Fibroblast of lung (primary cell): ENCODE measurements around the gene SNX8. TPM values are rescaled to one million over a fixed set of nuclear protein-coding genes. Genes with fewer than 3 reads are reported as not detected.

Experiments
- DNase-seq, 2 donors: peaks; one replicate each; pipeline versions ENCODE4 v3.0.0 to v3.0.0-alpha.2; 2010; ENCODE audit warnings: low read depth in 2 of 2
- H2AFZ ChIP-seq: 2 replicates; pipeline ENCODE4 v1.5.1; 2012; ENCODE audit warnings: low read length, control low read depth, inconsistent platforms
- H3K27ac ChIP-seq: 2 replicates; pipeline ENCODE4 v1.5.1; 2011; ENCODE audit warnings: low read length, control low read depth; ENCODE audit not compliant: insufficient read depth
- H3K27me3 ChIP-seq: 2 replicates; pipeline ENCODE4 v1.5.1; 2011; ENCODE audit warnings: mild to moderate bottlenecking, low read length; ENCODE audit not compliant: control insufficient read depth, insufficient read depth
- H3K36me3 ChIP-seq: 2 replicates; pipeline ENCODE4 v1.5.1; 2011; ENCODE audit warnings: low read length; ENCODE audit not compliant: control insufficient read depth, insufficient read depth
- H3K4me1 ChIP-seq: 2 replicates; pipeline ENCODE4 v1.5.1; 2011; ENCODE audit warnings: low read length; ENCODE audit not compliant: control insufficient read depth, insufficient read depth; ENCODE audit errors: extremely low read depth
- H3K4me2 ChIP-seq: 2 replicates; pipeline ENCODE4 v1.5.1; 2011; ENCODE audit warnings: low read length, control low read depth; ENCODE audit not compliant: insufficient read depth; ENCODE audit errors: extremely low read depth
- H3K4me3 ChIP-seq, 4 experiments: fragments of 200-600 bp in 1 of 4; sonication (generic) in 1 of 4; replicated peaks in 1 of 4; 2 replicates each; pipeline ENCODE4 v1.5.1; 2011 to 2016; ENCODE audit warnings: low read length in 4 of 4, low read depth in 3 of 4, mild to moderate bottlenecking in 3 of 4, control low read depth in 2 of 4, inconsistent platforms in 1 of 4, mixed read lengths in 1 of 4; ENCODE audit not compliant: insufficient read depth in 1 of 4; ENCODE audit errors: control extremely low read depth in 1 of 4
- H3K79me2 ChIP-seq: 2 replicates; pipeline ENCODE4 v1.5.1; 2012; ENCODE audit warnings: mild to moderate bottlenecking, low read length, inconsistent platforms; ENCODE audit not compliant: control insufficient read depth, insufficient read depth
- H3K9ac ChIP-seq: 2 replicates; pipeline ENCODE4 v1.5.1; 2011; ENCODE audit warnings: mild to moderate bottlenecking, low read length, control low read depth; ENCODE audit not compliant: insufficient read depth
- H3K9me3 ChIP-seq: 2 replicates; pipeline ENCODE4 v1.5.1; 2012; ENCODE audit warnings: low read depth, low read length; ENCODE audit not compliant: control insufficient read depth, insufficient read depth
- H4K20me1 ChIP-seq: 2 replicates; pipeline ENCODE4 v1.5.1; 2011; ENCODE audit warnings: low read length; ENCODE audit not compliant: control insufficient read depth, insufficient read depth; ENCODE audit errors: extremely low read depth
- EZH2 ChIP-seq: IDR thresholded peaks from 2 replicates; pipeline ENCODE4 v1.5.1; 2012; ENCODE audit warnings: low read length, control low read depth, mild to moderate bottlenecking; ENCODE audit errors: missing control alignments
- polyA plus RNA-seq, 2 donors: library from polyadenylated mRNA; depleted of rRNA in 1 of 2; stranded (reverse) in 1 of 2; unstranded in 1 of 2; fragments of >200 nt; gene quantifications; 2 replicates each; pipeline ENCODE4 v1.2.1, GENCODE V29; 2011 to 2012; ENCODE audit warnings: missing spikeins in 1 of 2
- total RNA-seq: library from RNA; depleted of rRNA; stranded (reverse); fragments of >200 nt; gene quantifications from 2 replicates; pipeline ENCODE4 v1.2.1, GENCODE V29; 2014
- TF ChIP-seq, protein P1 (sequence below), 2 donors: IDR thresholded peaks in 1 of 2; conservative IDR thresholded peaks in 1 of 2; 1 replicate in 1 of 2; 2 replicates in 1 of 2; pipeline ENCODE4 v1.5.1; 2011 to 2012; ENCODE audit warnings: low read length in 2 of 2, control low read depth in 1 of 2, inconsistent platforms in 1 of 2, low read depth in 1 of 2, mild to moderate bottlenecking in 1 of 2

Gene SNX8
- total and polyA plus RNA-seq, 2 donors (not counting 1 experiment from before 2014, with no cell fraction given): 13.2 to 27.4 TPM

DNA sequence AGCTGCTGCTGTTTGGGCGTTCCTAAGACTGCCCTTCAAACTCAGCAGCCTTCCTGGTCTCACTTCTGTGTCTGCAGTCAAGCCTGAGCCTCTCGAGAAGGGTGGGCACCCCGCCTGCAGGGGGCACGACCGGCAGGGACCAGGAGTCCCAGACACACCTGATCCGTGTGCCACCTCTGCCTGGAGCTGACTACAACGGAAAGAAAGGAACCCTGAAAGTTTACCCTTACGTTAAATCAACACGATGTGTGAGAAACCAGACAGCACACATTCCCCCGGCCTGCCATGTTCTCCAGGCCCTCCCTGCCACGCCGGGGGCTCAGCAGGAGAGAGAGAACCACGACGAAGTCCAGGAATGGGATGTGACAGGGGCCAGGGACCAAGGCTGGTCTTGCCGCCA is 86.5 kb downstream of the SNX8 start:
- Histone ChIP-seq H4K20me1 (no peaks in the 10 kb centered on the region), H3K9ac (no peak overlapping the region), H3K9me3 (no peaks in the 10 kb centered on the region), H2AFZ (no peak overlapping the region), H3K4me2 (no peak overlapping the region), H3K4me3 (no peak overlapping the region), H3K27me3 (no peaks in the 10 kb centered on the region), H3K4me1 (peaks cover 3% of the 10 kb centered on the region), H3K27ac (no peak overlapping the region), H3K36me3 (peaks cover 17% of the 10 kb centered on the region), H3K79me2 (peaks cover 27% of the 10 kb centered on the region)
- TF ChIP-seq, protein P1, sequence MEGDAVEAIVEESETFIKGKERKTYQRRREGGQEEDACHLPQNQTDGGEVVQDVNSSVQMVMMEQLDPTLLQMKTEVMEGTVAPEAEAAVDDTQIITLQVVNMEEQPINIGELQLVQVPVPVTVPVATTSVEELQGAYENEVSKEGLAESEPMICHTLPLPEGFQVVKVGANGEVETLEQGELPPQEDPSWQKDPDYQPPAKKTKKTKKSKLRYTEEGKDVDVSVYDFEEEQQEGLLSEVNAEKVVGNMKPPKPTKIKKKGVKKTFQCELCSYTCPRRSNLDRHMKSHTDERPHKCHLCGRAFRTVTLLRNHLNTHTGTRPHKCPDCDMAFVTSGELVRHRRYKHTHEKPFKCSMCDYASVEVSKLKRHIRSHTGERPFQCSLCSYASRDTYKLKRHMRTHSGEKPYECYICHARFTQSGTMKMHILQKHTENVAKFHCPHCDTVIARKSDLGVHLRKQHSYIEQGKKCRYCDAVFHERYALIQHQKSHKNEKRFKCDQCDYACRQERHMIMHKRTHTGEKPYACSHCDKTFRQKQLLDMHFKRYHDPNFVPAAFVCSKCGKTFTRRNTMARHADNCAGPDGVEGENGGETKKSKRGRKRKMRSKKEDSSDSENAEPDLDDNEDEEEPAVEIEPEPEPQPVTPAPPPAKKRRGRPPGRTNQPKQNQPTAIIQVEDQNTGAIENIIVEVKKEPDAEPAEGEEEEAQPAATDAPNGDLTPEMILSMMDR (conservative IDR thresholded peaks at IDR 0.05 in 1 of 2, IDR thresholded peaks at IDR 0.05 in 1 of 2; ENCODE audit: low read depth in 1 of 2, low read length in 2 of 2): no peak
- no peak for TF ChIP-seq EZH2
- no peak for DNase-seq

DNA sequence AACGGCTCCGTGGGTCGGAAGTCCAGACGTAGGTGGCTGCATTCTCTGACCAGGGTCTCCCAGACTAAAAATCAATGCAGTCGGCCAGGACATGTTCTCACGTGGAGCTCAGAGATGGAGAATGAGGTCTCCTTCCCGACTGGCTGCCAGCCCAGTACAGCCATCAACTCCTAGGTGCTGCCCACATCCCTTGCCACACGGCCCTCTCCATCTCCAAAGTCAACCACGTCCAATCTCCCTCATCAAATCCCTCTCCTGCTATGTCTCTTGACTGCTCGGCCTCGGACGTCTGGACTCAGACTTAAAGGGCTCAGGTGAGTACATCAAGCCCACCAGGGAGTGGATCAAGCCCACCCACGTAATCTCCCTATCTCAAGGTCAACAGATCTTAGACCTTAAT is 88.4 kb downstream of the SNX8 start:
- H2AFZ ChIP-seq: no peak overlapping the region
- H4K20me1 ChIP-seq: no peaks in the 10 kb centered on the region
- peaks cover 18% of the 10 kb centered on the region for H3K36me3 ChIP-seq
- no peaks in the 10 kb centered on the region for H3K27me3 ChIP-seq
- TF ChIP-seq, protein P1 (conservative IDR thresholded peaks at IDR 0.05 in 1 of 2, IDR thresholded peaks at IDR 0.05 in 1 of 2; ENCODE audit: low read depth in 1 of 2, low read length in 2 of 2): no peak
- no peak for TF ChIP-seq EZH2
- H3K4me3 ChIP-seq: no peak overlapping the region
- H3K79me2 ChIP-seq: peaks cover 13% of the 10 kb centered on the region
- no peaks in the 10 kb centered on the region for H3K9me3 ChIP-seq
- no peak overlapping the region for H3K9ac ChIP-seq
- H3K27ac ChIP-seq: no peak overlapping the region
- H3K4me2 ChIP-seq: no peak overlapping the region
- H3K4me1 ChIP-seq: no peaks in the 10 kb centered on the region
- no peak for DNase-seq

DNA sequence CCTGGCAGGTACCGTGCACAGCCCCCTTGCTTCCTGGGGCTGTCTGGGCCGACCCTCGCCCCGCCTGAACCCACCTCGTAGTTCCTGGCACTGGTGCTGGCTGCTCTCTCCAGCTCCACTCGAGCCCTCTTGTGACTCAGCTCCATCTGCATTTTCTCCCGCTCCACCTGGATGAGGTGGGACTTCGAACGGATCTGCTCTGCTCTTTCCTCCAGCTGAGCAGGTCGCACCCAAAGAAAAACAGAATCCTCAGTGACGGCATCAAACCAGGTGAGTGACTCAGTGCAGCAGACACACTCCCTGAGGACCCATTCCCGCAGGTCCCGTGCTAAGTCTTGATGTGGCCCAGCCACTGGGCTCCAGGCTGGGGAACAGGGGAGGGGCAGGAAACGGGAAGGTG is 88.9 kb downstream of the SNX8 start:
- Histone ChIP-seq H3K9ac (no peak overlapping the region), H3K27ac (no peak overlapping the region), H2AFZ (no peak overlapping the region), H3K4me1 (no peaks in the 10 kb centered on the region), H3K4me2 (no peak overlapping the region), H3K4me3 (no peak overlapping the region), H4K20me1 (no peaks in the 10 kb centered on the region), H3K36me3 (peaks cover 17% of the 10 kb centered on the region), H3K79me2 (peaks cover 8% of the 10 kb centered on the region), H3K9me3 (no peaks in the 10 kb centered on the region), H3K27me3 (no peaks in the 10 kb centered on the region)
- TF ChIP-seq EZH2: no peak
- TF ChIP-seq, protein P1 (conservative IDR thresholded peaks at IDR 0.05 in 1 of 2, IDR thresholded peaks at IDR 0.05 in 1 of 2; ENCODE audit: low read depth in 1 of 2, low read length in 2 of 2): no peak
- DNase-seq: no peak
